Measurements from ENCODE around the gene RPL35A. TPM values are rescaled to one million over a fixed set of nuclear protein-coding genes. Genes with fewer than 3 reads are reported as not detected.

The RPL35A gene
- total and polyA plus RNA-seq, 9 of the 15 experiments (the other 6 are each of a cell fraction or from before 2014, with no cell fraction given), result 1,475 to 2,942 (median 2,367) TPM

DNA sequence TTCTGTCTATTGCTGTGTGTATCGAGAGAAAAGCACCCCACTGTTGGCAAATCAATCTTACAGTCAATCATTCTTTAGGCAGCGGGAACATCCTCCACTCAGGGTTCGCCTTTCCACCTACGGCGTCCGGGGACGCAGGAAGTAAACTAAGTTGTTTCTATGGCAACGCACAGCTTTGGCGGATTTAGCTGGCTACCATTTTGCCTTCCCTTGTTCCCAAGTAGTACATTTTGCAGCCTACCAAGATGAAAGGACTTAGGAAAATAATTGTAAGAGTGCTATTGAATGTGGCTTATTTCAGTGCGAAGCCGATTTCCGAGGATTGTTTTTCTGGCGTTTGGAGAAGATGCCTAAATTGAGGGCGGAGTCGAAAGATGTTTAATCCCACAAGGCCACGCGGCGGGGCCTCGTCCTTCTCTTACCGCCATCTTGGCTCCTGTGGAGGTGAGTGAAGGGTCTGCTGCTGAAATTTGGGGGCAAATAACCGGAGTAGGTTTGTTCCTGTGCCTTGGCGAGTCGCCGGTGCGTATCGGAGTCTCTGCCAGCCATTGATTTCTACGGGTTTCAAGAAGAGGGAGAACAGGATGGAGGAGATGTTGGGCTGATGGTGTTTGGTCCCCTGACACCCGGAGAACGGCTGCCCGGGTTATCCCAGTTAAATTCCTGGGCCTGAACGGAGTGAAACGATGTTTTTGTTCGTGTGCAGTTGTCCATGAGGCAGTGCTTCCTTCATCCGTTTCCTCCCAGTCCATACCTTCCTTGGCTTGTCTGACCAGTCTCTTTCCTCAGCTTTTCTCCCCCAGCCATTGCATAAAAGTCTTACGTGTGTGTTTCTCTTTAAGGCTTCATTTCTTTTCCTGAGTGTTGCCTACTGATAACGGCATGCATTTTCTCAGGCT is at the start of gene RPL35A (continued):
- TF ChIP-seq MEIS2 (IDR thresholded peaks at IDR 0.05; ENCODE audit: partially characterized antibody) (peak; percentile 91), MAZ (CRISPR knock-in tag; conservative IDR thresholded peaks at IDR 0.05 in 1 of 2, IDR thresholded peaks at IDR 0.05 in 1 of 2) (peak; percentile 25 to 30; a peak in 2 of 4 replicates), TARDBP (IDR thresholded peaks at IDR 0.05) (no peak; the same call in 1 of the 2 replicates), CC2D1A (IDR thresholded peaks at IDR 0.05) (0 out of 2 replicates have a peak, but pooled peaks have one; percentile 17), POLR2AphosphoS2 (IDR thresholded peaks at IDR 0.05; ENCODE audit: low read length) (peak; percentile 86; the same call in 1 of the 2 replicates), CSDE1 (IDR thresholded peaks at IDR 0.05) (peak in 1 of 2 experiments; percentile 97; a peak in 3 of 4 replicates), ZNF175 (CRISPR knock-in tag; IDR thresholded peaks at IDR 0.05; ENCODE audit: low read depth) (no peak), TBL1XR1 (IDR thresholded peaks at IDR 0.05; ENCODE audit: low read length in 2 of 2) (peak in 1 of 2 experiments; percentile 40; a peak in 1 of 4 replicates), DPF2 (IDR thresholded peaks at IDR 0.05) (peak; percentile 17; the same call in 1 of the 2 replicates), JUN (IDR thresholded peaks at IDR 0.05; ENCODE audit: borderline replicate concordance, low read depth, low read length) (peak; percentile 45; the same call in 1 of the 2 replicates), JUN (CRISPR knock-in tag; IDR thresholded peaks at IDR 0.05; ENCODE audit: borderline replicate concordance) (no peak), HDAC3 (IDR thresholded peaks at IDR 0.05; ENCODE audit: borderline replicate concordance, partially characterized antibody) (peak; percentile 44), YY1 (IDR thresholded peaks at IDR 0.05; ENCODE audit: borderline replicate concordance in 1 of 3, control insufficient read depth in 1 of 3, extremely low read depth in 1 of 3, insufficient read depth in 3 of 3, insufficient read length in 1 of 3, insufficient replicate concordance in 2 of 3, low read depth in 1 of 3, low read length in 2 of 3) (peak; percentile 86 to 97 (median 93)), FOXP1 (CRISPR knock-in tag; IDR thresholded peaks at IDR 0.05) (no peak)
- TF ChIP-seq, protein P1, sequence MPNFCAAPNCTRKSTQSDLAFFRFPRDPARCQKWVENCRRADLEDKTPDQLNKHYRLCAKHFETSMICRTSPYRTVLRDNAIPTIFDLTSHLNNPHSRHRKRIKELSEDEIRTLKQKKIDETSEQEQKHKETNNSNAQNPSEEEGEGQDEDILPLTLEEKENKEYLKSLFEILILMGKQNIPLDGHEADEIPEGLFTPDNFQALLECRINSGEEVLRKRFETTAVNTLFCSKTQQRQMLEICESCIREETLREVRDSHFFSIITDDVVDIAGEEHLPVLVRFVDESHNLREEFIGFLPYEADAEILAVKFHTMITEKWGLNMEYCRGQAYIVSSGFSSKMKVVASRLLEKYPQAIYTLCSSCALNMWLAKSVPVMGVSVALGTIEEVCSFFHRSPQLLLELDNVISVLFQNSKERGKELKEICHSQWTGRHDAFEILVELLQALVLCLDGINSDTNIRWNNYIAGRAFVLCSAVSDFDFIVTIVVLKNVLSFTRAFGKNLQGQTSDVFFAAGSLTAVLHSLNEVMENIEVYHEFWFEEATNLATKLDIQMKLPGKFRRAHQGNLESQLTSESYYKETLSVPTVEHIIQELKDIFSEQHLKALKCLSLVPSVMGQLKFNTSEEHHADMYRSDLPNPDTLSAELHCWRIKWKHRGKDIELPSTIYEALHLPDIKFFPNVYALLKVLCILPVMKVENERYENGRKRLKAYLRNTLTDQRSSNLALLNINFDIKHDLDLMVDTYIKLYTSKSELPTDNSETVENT (CRISPR knock-in tag; IDR thresholded peaks at IDR 0.05), result peak; percentile 74; the same call in 1 of the 2 replicates
- TF ChIP-seq, protein P2, sequence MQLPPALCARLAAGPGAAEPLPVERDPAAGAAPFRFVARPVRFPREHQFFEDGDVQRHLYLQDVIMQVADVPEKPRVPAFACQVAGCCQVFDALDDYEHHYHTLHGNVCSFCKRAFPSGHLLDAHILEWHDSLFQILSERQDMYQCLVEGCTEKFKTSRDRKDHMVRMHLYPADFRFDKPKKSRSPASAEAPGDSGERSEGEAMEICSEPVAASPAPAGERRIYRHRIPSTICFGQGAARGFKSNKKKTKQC (CRISPR knock-in tag; IDR thresholded peaks at IDR 0.05), result peak; percentile 63; the same call in 1 of the 2 replicates

Data from K562 (cell line).